HG03025 (cell line): ENCODE results near the gene FAM171A2.

Source experiments
- ATAC-seq: cut with Tn5 transposase; IDR thresholded peaks from one replicate; pipeline ENCODE4 v1.9.1; 2021; ENCODE audit warnings: mild to moderate bottlenecking, moderate library complexity; ENCODE audit not compliant: unreplicated experiment, low FRiP score

FAM171A2 gene

GRCh38 chr17:44362459-44362948 is 1.1 kb downstream of the FAM171A2 start:
- ATAC-seq: no peak

GRCh38 chr17:44361292-44362260 is 2.1 kb downstream of the FAM171A2 start:
- no peak for ATAC-seq

- ATAC-seq: no peak
These were observed 2.8 kb downstream of the FAM171A2 start for GRCh38 chr17:44360826-44361225.

- no peak for ATAC-seq
These were observed 3.5 kb downstream of the FAM171A2 start for GRCh38 chr17:44360144-44360533.

GRCh38 chr17:44359458-44360143 is 4.1 kb downstream of the FAM171A2 start:
- no peak for ATAC-seq

- no peak for ATAC-seq
These were observed 4.6 kb downstream of the FAM171A2 start for GRCh38 chr17:44359006-44359405.

- ATAC-seq: no peak
These were observed 5.6 kb downstream of the FAM171A2 start for GRCh38 chr17:44358066-44358465.

- no peak for ATAC-seq
These were observed 7.4 kb downstream of the FAM171A2 start for GRCh38 chr17:44356241-44356640.

GRCh38 chr17:44355642-44356099 is 8.0 kb downstream of the FAM171A2 start:
- ATAC-seq: no peak

- no peak for ATAC-seq
These were observed 8.8 kb downstream of the FAM171A2 start for GRCh38 chr17:44354582-44355561.

- no peak for ATAC-seq
These were observed 9.9 kb downstream of the FAM171A2 start for GRCh38 chr17:44353672-44354331.

GRCh38 chr17:44352828-44353671 is 10.6 kb downstream of the FAM171A2 start:
- no peak for ATAC-seq

- ATAC-seq: no peak
These were observed 11.5 kb downstream of the FAM171A2 start for GRCh38 chr17:44351961-44352827.

GRCh38 chr17:44351464-44351863 is 12.2 kb downstream of the FAM171A2 start:
- no peak for ATAC-seq

GRCh38 chr17:44350733-44351226 is 12.9 kb downstream of the FAM171A2 start:
- ATAC-seq: no peak

- no peak for ATAC-seq
These were observed 14.0 kb downstream of the FAM171A2 start for GRCh38 chr17:44349553-44350070.

- no peak for ATAC-seq
These were observed 14.7 kb downstream of the FAM171A2 start for GRCh38 chr17:44348988-44349364.
